CD4-positive, alpha-beta T cell treated with Interleukin-6 for 4 hours (primary cell): ENCODE measurements around the gene PKP1.

Experiments
- DNase-seq: peaks from one replicate; pipeline ENCODE4 v3.0.0-alpha.2; 2020; ENCODE audit warnings: mixed read lengths

The PKP1 gene

DNA sequence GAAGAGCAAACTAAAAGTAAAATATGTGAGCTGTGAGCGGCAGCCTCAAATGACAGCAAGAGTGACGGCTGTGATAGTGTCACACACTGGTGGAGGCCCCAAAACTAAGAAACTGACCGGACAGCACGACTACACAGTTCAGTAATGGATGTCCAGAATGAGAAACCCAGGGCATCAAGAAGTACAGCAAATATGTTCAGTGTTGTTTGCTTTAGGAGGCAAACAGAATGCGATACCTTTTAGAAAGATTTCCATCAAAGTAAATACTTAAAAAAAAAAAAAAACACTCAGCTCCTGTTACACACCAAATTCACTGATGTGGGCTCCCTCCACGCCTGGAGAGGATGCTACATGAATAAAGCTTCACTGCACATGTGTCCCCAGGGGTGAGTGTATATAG lies 1.1 kb upstream of the PKP1 start:
- DNase-seq: no peak

DNA sequence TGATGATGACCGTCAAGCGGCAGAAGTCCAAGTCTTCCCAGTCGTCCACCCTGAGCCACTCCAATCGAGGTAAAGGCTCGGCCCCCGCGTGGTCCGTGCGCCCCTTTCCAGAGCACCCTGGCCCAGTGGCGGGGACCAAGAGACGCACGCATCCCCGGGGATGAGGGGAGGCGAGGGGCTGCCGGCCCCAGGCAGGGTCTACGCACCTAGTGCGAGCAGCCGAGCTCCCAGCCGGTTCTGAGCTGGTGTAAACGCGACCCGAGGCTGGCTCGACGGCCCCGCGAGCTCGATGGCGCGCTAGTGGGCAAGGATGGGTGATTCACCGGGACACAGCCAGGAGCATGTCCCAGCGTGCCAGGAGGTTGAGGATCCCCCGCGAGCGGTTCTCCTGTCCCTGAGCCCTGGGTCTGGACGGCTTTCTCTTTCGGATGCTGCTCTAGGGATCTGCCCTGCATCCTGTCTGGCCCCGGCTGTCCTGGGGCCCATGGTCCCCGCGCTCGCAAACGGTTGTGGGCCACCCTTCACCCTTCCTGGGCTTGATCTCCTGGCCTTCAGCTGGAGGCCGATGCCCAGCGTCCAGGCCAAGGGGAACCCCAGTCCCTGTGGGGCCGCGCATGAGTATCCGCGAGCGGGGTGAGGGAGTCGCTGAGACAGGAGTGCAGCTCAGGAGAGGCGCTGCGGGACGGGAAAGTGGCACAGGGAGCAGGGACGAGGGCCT lies 689 bp downstream of the PKP1 start:
- DNase-seq: no peak

DNA sequence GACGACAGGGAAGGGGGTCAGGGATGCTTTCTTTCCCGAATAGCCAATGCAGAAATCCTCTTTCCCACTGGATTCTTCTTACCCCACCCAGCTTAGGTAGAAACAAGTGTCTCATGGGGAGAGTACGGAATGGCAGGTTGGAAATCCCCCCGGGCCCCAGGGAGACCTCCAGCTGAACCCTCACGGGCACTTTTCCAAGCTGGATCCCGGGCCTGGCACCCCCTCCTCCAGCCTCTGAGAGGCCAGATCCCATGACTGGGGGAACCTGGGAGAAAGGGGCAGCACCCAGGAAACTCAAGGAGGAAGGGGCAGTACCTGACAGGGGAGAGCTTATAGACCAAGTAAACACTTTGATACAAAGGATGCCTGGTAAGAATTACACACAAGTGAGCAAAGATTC lies 1.3 kb downstream of the PKP1 start:
- no peak for DNase-seq

DNA sequence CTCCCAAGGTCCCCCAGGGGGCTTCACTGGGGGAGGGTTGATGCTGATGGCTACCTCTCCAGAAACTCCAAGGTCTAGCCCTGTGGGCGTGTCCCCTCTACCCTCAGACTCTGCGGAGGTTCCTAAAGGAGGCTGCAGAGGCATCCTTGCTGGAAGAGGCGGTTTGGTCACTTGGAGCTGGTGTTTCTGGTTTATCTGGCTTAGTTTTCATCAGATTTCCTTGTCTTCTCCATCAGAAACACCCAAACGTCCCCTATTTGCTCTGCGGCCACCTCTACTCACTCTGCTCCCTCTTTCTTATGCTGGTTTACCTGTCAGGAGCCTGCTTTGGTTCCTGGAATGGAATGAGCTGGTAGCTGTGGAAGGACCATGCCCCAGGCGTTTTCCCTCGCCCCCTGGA lies 2.5 kb downstream of the PKP1 start:
- no peak for DNase-seq

DNA sequence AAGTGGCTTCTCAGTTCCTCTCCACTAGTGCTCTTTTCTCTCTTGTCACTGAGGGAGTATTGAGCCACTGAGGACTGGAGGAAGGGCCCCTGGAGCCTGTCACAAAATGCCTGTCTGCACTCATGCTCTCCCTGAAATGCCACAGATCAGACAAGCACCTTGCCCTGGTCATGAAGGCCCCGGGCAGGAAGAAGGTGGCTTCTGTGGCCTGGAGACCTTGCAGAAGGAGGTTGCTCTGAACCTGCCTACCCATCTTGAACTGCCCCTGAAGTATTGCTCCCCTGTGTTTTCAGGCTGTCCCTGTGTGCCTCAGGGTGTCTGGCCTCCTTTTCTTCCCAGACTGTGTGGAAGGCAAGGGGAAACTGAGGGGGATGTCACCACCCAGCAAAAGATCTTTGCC lies 3.1 kb downstream of the PKP1 start:
- DNase-seq: no peak

DNA sequence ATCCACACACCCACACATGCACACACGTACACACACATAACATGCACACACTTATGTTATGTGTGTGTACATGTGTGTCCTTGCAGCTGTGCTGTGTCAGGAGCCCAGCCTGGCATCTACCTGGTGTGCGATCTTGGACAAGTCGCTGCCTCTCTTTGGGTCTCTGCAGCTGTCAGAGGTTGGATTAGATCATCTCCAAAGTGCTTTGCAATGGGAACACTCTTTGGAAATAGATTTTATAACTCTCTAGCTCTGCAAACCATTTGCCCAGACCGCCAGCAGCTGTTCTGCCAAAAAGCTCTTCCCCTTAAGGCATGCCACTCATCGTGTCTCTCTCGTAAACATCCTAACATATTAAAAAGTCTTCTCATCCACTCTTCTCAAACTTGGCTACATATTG lies 4.7 kb downstream of the PKP1 start:
- DNase-seq: no peak

DNA sequence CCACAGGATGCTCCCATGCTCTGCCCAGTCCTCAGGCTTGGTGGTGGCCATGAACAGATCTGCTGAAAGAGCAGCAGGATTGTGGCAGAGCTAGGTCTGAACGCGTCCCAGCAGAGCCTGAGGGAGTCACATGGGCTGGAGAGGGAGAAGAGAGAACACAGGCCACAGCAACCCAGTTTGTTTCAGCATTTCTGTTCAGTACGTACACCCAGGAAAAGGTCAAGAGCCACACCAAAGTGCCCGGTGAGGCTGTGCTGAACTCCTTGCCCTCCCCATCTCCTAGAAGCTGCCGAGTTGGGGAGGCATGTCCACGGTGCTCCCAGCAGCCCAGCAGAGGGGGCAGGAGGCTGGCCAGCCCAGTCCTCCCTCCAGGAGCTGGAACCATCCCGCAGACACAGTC lies 5.5 kb downstream of the PKP1 start:
- DNase-seq: no peak

DNA sequence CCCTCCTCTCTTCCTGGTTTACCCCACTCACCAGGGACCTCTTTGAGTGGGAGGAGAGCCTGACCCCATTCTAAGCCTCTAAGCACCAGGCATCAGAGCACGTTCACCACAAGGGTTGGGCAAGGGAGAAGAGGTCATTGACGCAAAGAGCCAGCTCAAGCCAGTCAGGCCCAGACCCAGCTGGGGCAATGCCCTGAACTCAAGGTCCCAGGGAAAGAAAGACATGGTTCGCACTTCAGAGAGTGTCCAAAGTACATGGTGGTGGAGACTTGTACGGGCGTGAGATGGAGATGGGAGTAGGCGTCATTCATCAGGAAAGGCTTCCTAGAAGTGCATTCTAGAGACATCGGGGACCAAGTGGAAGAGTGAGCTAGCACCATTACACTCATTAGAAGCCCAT lies 7.2 kb downstream of the PKP1 start:
- DNase-seq: no peak

DNA sequence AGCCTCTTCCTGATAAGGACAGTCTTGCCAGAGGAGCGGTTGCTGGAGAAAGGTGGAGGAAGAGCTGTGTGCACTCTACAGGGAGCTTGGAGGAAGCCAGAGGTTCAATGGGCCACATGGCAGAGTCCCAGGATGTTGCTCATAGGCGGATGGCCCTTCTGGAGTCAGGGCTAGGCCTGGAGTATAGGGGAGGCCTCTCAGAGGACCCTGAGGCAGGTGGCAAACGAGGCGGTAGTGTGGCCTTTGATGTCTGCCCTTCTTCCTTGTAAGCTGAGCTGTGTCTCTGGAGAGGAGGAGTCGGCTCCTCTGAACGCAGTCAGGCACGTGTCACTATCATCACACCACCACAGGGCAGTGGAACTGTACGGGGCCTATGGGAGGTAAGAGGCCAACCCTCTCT lies 8.6 kb downstream of the PKP1 start:
- DNase-seq: no peak

DNA sequence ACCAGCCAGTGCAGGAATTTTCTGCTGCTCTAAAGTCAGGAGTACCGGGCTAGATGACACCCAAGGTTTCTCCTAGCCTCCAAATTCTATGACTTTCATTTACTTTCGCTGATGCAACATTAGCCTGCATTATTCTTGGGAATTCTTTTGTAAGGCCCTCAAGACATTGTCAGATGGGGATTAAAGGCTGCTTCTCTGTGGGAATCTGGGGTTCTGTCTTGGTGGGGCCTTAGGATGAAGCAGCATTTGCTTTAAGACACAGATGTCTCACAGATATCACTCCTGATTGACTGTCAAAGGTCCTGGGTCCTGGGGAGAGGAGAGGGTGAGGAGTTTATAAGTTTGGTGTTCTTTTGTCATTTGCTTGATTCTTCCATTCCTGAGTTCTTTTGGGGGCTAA lies 11.6 kb downstream of the PKP1 start:
- no peak for DNase-seq

DNA sequence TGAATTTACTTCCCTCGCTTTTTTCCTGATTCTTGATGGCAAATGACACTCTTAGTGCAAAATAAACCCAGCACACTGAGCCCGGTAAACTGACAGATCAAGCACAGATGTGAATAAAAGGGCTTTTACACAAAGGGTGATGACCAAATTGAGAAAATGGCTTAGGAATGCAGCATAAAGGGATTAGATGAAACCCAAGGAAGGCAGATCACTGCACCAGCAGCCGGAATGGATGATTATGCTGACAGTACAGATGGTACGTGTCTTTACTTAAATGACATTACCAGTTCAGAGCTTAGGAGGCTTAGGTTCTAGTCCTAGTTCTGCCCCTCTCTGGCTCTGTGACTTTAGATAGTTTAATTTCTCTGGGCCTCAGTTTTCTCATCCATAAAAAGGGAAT lies 12.0 kb downstream of the PKP1 start:
- no peak for DNase-seq

DNA sequence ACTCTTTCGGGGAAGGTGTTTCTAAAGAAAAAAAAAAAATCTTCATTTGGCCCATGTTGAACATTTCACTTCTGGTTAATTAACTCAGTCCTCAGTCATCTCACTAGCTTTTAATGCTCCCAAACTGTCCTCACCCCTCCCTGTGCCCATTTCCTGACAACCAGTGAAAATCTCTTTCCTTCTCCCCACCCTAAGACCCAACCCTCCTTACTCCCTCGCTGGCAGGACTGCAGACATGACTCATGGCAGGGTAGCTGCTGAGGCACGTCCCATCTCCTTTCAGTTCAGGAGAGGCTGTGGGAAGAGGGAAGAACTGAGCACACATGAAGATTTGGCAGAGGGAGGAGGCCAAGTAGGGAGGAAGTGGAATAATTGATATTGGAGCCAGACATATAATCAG lies 12.6 kb downstream of the PKP1 start:
- no peak for DNase-seq

DNA sequence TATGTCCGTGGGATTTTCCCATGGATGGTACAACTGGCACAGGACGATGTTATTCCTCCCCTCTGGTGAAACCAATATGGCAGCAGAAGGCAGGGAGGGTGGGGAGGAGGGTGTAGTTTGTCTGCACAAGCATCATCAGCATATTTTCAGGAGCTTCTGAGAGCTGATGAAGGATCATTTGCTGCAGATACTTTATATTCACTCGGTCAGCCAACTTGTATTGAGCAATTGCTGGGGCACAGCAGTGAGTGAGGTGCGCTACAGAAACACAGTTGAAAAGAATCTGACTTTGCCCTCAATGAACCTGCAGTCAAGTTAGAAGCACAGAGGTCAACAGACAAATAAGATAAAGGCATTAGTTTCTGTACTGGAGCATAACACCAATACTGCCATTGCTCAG lies 13.0 kb downstream of the PKP1 start:
- DNase-seq: no peak

DNA sequence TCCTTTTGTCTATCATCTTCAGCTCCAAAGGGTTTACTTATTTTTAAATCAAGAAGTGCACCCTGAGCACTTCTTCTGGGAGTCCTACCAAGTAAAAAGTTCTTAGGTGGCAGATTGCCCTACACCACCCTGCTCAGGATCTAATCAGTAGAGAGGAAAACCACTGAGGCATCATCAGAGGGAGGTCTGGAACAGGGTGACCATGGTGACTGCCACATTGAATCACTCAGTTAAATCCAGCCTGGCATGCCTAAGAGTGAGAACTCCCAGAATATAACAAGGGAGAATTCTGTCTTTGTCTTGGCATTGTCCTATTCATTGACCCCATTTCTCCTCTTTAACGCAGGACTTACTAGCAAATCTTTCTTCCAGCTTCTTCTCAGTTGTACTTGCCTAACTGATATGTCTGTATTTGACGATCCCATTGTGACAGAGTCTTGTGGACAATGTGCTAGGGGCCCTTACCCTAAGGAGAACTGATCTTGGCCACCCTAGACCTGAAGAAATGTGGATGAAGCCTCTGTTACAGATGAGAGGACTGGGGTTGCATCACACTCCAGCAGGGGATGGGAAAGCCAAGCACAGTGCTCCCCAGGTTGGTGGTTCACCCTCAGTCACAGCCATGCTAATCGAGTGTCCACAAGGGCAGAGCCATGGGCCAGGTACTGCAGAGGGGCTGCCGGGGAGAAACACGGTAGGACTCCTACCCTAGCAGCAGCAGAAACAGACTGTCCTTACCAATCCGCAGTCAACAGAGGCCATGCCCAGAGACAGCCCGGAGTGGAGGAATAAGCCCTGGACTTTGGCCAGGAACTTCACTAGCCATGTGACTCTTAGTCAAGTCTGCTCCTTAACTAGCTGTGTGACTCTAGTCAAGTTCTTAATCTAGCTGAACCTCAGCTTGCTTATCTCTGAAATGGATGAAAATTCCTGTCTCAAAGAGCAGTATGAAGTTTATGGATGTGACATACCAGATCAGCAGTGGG lies 15.4 kb downstream of the PKP1 start:
- DNase-seq: no peak

DNA sequence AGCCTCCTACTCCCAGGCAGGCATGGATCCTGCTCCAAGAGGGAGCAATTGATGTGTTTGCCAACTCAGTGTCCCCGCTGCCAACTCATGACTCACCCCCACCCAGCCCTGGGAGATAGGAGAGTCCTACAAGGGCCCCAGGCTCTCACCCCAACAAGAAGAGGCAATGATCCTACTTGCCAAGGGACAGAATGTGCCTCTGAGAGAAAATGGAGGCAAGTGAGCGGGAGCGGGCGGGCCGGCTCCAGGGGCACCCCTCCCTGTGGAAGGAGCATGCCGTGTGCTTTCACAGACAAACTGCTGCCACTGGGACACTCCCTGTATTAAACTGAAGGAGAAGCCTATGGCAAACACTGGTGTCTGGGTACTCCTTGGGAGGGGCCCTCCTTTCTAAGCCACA lies 16.7 kb downstream of the PKP1 start:
- no peak for DNase-seq

DNA sequence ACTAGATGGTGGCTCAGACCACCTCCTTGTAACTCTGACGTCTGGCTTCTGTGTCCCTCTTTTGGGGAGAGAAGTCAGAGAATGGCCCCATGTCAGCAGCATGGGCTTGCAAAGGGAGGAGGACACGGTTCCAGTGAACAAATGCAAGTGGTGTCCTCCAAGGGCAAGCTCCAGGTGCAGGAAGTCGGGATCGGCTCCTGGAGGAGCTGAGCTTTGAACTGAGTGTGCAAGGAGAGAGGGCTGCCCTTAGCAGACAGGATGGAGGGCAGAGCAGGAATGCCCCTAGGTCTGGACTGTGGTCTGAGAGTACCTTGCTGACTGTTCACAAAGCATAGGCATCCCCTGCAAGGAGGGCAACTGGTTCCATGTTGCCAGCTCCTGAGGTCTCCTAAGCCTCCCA lies 17.3 kb downstream of the PKP1 start:
- DNase-seq: no peak

DNA sequence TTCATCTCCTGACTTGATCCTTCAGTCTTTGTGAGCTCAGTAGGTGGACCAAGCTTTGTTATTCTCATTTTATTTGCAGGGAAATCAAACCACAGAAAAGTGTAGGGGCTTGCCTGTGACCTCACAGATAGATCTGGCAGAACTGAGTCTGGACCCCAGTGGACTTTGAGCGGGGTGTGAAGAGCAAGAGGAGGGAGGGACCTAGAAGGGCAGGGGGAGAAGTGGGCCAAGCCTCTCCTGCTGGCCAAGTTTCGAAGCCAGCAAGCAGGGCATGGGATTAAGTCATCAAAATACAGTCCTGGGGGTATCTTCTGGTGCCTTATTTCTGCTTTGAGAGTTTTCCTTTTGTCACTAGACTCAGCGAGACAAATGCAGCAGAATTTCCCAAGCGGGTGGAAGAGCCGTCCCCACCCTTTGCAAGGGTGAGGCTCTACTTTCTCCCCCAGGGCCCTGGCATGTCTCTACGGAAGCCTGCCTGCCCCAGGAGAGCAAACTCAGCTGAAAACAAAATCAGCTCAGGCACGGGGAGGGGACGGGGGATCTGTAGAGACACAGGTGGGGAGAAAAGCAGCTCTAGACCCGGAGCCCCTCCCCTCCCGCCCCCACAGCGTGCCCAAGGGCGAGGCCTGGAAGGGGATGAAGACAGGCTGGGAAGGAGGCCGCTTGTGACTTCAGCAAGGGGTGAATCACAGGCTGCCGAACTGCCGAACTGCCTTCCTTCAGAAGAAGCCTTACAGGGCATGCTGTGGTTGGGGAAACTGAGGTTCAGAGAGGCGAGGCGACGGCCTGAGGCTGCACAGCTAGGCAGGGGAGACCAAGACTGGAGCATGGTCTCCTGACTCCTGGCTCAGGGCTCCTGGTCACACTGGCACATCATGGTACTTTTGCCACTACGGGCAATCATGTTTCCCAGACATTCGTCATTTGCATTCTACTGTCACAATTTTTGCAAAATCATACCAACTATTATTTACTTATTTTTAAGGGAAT lies 19.2 kb downstream of the PKP1 start:
- no peak for DNase-seq

DNA sequence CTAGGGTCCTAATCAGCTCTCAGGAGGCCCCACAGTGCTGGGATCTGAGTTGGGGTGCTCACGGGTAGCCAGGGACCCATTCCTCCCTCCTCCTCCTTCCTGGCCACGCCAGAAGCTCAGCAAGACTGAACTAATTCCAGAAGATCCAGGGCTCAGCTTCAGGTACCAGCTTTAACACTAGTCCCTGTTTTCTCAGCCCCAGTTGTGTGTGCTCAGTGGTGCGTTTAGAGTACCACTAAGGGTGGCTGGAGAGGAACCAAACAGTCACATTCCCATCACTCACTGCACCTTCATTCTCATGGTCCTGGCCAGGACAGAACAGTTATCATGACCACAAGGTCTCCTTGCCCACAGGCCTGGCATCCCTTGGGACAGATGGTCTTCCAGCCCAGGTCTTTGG lies 20.8 kb downstream of the PKP1 start:
- DNase-seq: no peak

DNA sequence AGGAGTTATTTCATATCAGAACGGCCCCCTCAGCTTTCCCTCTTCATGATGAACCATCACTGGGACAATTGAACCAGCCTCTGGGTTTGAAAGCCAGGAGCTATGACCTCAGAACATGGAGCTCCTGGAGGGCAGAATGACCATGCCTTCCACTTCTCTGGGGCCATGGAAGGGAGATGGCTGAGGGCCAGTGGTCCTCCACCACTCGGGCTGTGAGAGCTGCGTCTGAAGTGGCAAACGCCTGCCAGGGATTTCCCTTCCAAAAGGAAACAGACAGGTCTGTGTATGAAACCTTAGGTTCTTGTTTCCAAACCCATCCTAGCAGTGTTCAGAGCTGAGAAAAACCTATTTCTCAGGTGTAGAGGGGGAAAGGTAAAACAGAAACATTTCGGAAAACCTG lies 22.5 kb downstream of the PKP1 start:
- DNase-seq: no peak

DNA sequence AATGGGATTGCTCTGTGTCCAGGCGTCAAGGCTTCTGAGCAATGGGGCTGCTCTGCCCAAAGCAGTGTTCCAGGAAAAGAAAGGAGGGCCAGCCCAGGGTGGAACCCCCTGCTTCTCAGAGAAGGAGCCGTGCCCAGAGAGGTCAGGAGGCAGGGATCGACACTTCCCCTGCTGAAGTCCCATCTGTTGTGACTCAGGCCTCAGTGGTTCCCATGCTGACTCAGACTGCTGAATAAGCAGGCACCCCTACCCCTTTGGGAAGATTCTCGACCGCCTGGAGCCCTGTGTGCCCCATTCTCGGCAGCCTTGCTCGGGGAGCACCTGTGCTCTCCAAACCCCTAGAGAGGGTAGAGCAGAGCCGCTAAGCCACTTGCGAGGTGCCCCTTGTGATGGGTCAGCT lies 23.9 kb downstream of the PKP1 start:
- DNase-seq: no peak

DNA sequence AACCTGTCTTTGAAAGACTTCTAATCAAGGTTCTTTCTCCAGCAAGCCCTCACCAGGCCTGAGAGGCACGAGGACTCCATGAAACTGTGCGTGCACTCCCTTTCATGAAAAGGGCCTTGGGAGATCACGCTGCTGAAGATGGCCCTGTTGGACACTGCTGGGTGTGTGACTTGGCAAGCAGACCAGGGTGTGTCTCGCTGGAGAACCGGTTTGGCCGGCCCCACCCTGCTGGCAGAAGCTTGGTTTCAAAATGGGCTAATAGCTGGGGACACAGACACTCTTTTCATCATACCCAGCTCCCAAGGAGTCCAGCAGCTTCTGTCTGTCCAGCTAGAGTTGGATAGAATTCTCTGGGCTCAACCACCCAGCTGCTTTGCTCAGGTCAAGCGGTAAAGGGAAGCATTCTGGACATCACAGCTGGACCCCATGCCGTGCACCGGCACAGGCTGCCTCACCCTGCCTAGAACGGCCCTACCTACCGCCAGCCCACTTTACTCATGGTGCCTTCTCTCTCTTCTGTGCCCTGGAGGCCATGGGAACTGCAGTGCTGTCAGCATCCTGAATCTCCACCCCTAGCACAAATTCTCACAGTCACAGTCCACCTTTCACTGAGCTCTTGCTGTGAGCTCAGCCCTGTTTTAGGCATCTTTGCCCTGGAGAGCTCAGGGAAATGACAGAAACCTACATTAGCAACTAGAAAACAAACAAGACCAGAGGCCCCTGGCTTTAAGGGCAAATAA lies 24.6 kb downstream of the PKP1 start:
- DNase-seq: no peak

DNA sequence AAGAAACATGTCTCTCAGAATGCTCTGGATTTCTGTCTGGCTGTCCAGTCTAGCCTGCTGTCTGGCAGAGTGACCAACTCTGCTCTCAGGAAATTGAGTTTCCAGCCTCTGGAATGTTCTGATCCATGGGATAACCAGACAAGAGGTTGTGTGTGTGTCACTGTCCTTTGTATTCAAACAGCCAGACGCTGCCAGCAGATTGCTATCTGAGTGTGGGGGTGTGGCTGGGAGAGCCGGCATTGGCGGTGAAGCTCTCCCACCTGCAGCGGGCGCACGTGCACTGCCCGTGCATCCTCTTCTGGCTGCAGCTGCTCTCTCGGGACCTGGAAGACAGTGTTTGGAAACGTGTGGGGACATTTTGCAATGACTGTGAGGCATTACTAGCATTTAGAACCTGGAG lies 26.1 kb downstream of the PKP1 start:
- no peak for DNase-seq
